Sigmoid colon (tissue), 7 donors: ENCODE results near the gene ATP6V1F. TPM values are rescaled to one million over a fixed set of nuclear protein-coding genes. Genes with fewer than 3 reads are reported as not detected.

Experiments
- DNase-seq: peaks from one replicate; pipeline ENCODE4 v3.0.0-alpha.2; 2019
- H3K27ac ChIP-seq, 4 donors: fragments of 200-600 bp; sonication (generic); one replicate each; pipeline ENCODE4 v1.5.1; 2016 to 2019; ENCODE audit warnings: mild to moderate bottlenecking in 1 of 4
- H3K27me3 ChIP-seq, 3 donors: fragments of 200-600 bp; sonication (generic); one replicate each; pipeline ENCODE4 v1.5.1; 2019; ENCODE audit warnings: mild to moderate bottlenecking in 1 of 3
- H3K36me3 ChIP-seq, 4 donors: fragments of 200-600 bp; sonication (generic); one replicate each; pipeline ENCODE4 v1.5.1; 2016 to 2019
- H3K4me1 ChIP-seq, 4 donors: fragments of 200-600 bp; sonication (generic); one replicate each; pipeline ENCODE4 v1.5.1; 2017 to 2019
- H3K4me3 ChIP-seq, 4 donors: fragments of 200-600 bp; sonication (generic); one replicate each; pipeline ENCODE4 v1.5.1; 2017 to 2019; ENCODE audit warnings: mild to moderate bottlenecking in 2 of 4, moderate library complexity in 1 of 4
- H3K9me3 ChIP-seq, 4 donors: fragments of 200-600 bp in 3 of 4; sonication (generic) in 3 of 4; one replicate each; pipeline versions ENCODE4 v1.5.1 to v1.6.1; 2013 to 2019
- EP300 ChIP-seq, 4 donors: sonication (generic); formaldehyde crosslinking; IDR thresholded peaks; one replicate each; pipeline ENCODE4 v1.6.1; 2017; ENCODE audit warnings: antibody characterized with exemption in 4 of 4
- POLR2A ChIP-seq, 2 donors: fragments of 450-650 bp; IDR thresholded peaks; one replicate each; pipeline ENCODE4 v1.6.1; 2016; ENCODE audit warnings: antibody characterized with exemption in 2 of 2, mild to moderate bottlenecking in 2 of 2, moderate library complexity in 2 of 2
- POLR2AphosphoS5 ChIP-seq, 4 donors: sonication (generic); formaldehyde crosslinking; IDR thresholded peaks; one replicate each; pipeline ENCODE4 v1.6.1; 2017; ENCODE audit warnings: antibody characterized with exemption in 4 of 4
- WGBS, 2 donors: extraction: QIAGEN DNeasy Blood & Tissue Kit; methylation state at CpG; one replicate each; pipeline ENCODE4 v1.1.7; 2013; 5-methylcytosine and 5-hydroxymethylcytosine counted together
- intact Hi-C: fragments of 100-400 bp; cut with DNase I; formaldehyde crosslinking; loops from one replicate; pipeline ENCODE4 v1.15.1; 2023
- polyA plus RNA-seq, 3 donors: library from polyadenylated mRNA; stranded (reverse); fragments of 200-250 nt; gene quantifications; one replicate each; pipeline ENCODE4 v1.2.3, GENCODE V29; 2013
- total RNA-seq, 4 donors: library from RNA; depleted of rRNA; stranded (reverse); fragments of >200 nt; gene quantifications; one replicate each; pipeline ENCODE4 v1.1.0, GENCODE V29; 2016
- TF ChIP-seq, protein P1 (sequence below), 4 experiments: fragments of 450-650 bp in 3 of 4; fragments of 200-600 bp in 1 of 4; IDR thresholded peaks; one replicate each; pipeline ENCODE4 v1.5.1; 2016 to 2019; ENCODE audit warnings: antibody characterized with exemption in 4 of 4, mild to moderate bottlenecking in 3 of 4, moderate library complexity in 2 of 4
- donor health status: healthy with polysubstance abuse.
- donor health status: Bipolar disorder and iron deficiency.
- donor health status: healthy.

The ATP6V1F gene
- total and polyA plus RNA-seq, 7 donors, result 96.7 to 214 (median 138) TPM

DNA sequence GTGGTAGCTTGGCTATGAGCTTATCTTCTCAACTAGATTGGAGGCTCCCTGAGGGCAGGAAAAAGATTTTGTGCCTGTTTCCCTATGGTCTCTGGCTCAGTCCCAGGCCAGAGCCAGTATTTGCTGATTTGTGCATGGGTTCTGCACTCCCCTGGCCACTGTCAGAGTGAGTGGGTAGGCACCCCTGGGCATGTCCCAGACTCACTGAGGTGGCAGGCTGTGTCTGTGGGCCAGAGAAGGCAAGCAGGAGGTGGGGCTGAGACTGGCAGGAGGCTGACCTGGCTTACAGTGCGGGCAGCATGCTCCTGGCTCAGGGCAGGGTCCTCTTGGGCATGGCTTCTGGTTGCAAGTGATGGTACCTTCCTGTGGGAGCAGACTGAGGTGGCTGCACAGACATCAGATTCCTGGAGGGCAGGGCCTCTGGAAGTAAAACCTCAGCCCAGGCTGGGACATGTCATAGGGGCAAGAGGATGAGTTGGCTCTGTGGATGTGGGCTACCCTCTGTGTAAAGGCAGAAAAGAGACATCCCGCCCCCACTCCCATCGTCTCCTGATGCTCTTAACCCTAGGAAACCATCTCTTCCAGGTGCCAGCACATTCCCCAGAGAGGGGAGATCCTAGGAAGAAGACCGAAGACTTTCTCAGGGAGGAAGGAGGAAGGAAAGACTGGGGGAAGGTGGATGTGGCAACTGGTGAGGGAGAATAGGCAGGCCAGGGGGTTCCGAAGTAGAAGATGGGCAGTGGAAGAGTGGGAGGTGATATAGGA lies 43.5 kb downstream of the ATP6V1F start:
- peaks cover 0 to 16% (median 15%) of the 10 kb centered on the region in 4 donors for H3K4me1 ChIP-seq
- no peaks in the 10 kb centered on the region for H3K9me3 ChIP-seq
- peaks cover 9 to 50% (median 15%) of the 10 kb centered on the region in 3 donors for H3K27me3 ChIP-seq
- peak; percentile 51 for DNase-seq
- TF ChIP-seq, protein P1, sequence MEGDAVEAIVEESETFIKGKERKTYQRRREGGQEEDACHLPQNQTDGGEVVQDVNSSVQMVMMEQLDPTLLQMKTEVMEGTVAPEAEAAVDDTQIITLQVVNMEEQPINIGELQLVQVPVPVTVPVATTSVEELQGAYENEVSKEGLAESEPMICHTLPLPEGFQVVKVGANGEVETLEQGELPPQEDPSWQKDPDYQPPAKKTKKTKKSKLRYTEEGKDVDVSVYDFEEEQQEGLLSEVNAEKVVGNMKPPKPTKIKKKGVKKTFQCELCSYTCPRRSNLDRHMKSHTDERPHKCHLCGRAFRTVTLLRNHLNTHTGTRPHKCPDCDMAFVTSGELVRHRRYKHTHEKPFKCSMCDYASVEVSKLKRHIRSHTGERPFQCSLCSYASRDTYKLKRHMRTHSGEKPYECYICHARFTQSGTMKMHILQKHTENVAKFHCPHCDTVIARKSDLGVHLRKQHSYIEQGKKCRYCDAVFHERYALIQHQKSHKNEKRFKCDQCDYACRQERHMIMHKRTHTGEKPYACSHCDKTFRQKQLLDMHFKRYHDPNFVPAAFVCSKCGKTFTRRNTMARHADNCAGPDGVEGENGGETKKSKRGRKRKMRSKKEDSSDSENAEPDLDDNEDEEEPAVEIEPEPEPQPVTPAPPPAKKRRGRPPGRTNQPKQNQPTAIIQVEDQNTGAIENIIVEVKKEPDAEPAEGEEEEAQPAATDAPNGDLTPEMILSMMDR (IDR thresholded peaks at IDR 0.05), result no peak
- TF ChIP-seq POLR2AphosphoS5 (IDR thresholded peaks at IDR 0.05) (no peak), EP300 (IDR thresholded peaks at IDR 0.05) (no peak)
- WGBS, 2 donors, result 91 to 95% methylated on average over 5 of the region's 5 CpGs
- no peak overlapping the region for H3K4me3 ChIP-seq
- intact Hi-C loops, result loop anchor here (2.0 kb wide), 1 partner anchor 185 kb away; no protein-coding TSS in a partner anchor
- H3K36me3 ChIP-seq, result no peaks in the 10 kb centered on the region
- no peak overlapping the region for H3K27ac ChIP-seq

DNA sequence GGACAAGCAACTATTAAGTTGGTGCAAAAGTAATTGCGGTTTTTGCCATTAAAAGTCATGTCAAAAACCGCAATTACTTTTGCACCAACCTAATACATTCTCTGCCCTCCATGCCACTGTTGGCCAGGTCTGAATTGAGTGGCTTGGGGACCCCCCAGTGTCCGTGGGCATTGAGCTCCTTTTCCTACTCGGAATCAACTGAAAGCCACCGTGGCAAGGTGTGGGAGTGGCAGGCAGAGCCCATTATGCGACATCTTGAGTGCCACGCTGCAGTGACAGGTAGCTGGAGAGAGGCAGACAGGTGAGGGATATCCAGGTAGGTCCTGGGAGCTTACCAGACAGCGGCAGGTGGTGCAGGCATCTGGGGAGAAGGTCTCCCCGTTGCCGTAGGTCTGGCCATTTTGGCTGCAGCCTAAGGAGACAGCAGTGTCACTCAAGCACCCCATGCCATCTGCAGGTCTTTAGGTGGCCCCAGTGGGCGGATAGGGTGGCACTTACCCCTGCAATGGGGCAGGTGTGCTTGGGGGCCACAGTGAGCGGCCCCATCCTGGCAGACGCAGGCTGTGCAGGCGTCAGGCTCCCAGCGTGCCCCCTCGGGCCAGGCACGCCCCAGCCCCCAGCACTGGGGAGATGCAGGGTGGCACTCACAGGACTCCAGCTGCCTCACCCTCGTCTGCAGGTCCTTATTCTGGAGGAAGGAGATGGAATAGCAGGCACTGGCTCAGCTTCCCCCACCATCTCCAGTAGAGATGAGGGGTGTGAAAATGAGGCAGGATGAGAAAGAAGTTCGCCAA lies 44.3 kb downstream of the ATP6V1F start:
- WGBS, 2 donors, result 82 to 91% methylated on average over 19 of the region's 19 CpGs
- Histone ChIP-seq H3K27me3 (peaks cover 9 to 56% (median 15%) of the 10 kb centered on the region in 3 donors), H3K27ac (no peak overlapping the region), H3K36me3 (no peaks in the 10 kb centered on the region), H3K4me1 (peaks cover 0 to 16% (median 15%) of the 10 kb centered on the region in 4 donors), H3K4me3 (no peak overlapping the region), H3K9me3 (no peaks in the 10 kb centered on the region)
- DNase-seq, result peak; percentile 52
- intact Hi-C loops, result loop anchor here (2.0 kb wide), 1 partner anchor 184 kb away; no protein-coding TSS in a partner anchor
- TF ChIP-seq, protein P1 (IDR thresholded peaks at IDR 0.05), result no peak
- no peak for TF ChIP-seq POLR2A (IDR thresholded peaks at IDR 0.05)
- no peak for TF ChIP-seq EP300 (IDR thresholded peaks at IDR 0.05)
- no peak for TF ChIP-seq POLR2AphosphoS5 (IDR thresholded peaks at IDR 0.05)

DNA sequence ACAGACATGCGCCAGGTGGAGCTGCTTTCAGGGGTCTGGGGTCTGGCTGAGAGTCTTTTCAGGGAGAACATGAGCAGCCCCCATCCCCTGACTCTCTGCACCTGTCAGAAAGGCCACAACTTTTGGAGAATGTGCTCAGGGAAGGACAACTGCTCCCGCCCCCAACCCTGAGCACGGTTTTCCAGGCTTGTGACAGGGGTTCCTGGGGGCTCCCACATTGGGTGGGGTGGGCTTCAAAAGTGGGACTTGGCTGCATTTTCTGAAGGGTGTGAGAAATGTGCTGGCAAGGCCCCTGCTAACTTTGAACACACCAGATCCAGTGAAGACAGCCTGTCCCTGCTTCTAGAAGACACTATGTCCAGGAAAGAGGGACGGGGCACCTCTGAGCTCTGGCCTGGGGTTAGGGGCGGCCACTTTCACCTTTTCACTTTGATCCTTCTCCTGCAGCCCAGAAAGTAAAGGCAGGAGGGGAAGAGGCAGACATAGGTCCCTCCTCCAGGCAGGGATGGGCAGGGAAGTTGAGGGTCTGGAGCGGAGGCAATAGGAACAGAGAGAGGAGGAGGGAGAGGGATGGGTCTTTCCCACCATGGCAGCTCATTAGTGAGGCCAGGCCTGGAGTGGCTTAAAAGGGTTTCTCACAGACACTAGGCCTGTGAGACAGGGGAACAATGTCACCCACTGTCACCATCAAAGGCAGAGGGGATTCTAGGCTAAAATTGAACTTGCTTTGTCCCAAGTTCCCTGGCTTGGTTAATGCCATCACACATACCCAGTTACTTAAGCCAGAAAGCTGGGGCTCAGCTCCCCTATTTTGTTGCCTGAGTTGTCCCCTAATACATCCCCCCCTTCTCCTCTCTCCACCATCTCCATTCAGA lies 46.3 kb downstream of the ATP6V1F start:
- TF ChIP-seq POLR2AphosphoS5 (IDR thresholded peaks at IDR 0.05), result no peak
- TF ChIP-seq, protein P1 (IDR thresholded peaks at IDR 0.05), result no peak
- TF ChIP-seq POLR2A (IDR thresholded peaks at IDR 0.05), result no peak
- TF ChIP-seq EP300 (IDR thresholded peaks at IDR 0.05), result no peak
- Histone ChIP-seq H3K27ac (no peak overlapping the region), H3K27me3 (peaks cover 11 to 60% (median 17%) of the 10 kb centered on the region in 3 donors), H3K4me1 (peaks cover 0 to 16% (median 15%) of the 10 kb centered on the region in 4 donors), H3K4me3 (peak overlapping the region in 3 of 4 donors; percentile 27 to 43 (median 30)), H3K36me3 (no peaks in the 10 kb centered on the region), H3K9me3 (no peaks in the 10 kb centered on the region)
- intact Hi-C loops, result no loop called here
- peak; percentile 44 for DNase-seq
- 89 to 92% methylated on average over 6 of the region's 6 CpGs for WGBS, 2 donors
